GM12875 (cell line): Measurements from ENCODE around the gene WDR59.
"Not testable (repeated sequence)": the region's sequence is repeated elsewhere in the genome, so short reads cannot be mapped to it uniquely, and the experiment has no call there.

ENCODE experiments used
- H3K4me3 ChIP-seq: one replicate; pipeline ENCODE4 v1.5.1; 2011; ENCODE audit warnings: low read depth, low read length, control low read depth
- CTCF ChIP-seq: IDR thresholded peaks from 2 replicates; pipeline ENCODE4 v1.5.1; 2011; ENCODE audit warnings: low read depth, mild to moderate bottlenecking, control low read depth, inconsistent platforms, low read length, moderate library complexity, borderline replicate concordance; ENCODE audit not compliant: insufficient read depth

Gene WDR59

GRCh38 chr16:75019586-75019985 is 34.7 kb upstream of the WDR59 start:
- no peak overlapping the region for H3K4me3 ChIP-seq
- no peak for TF ChIP-seq CTCF

GRCh38 chr16:75019007-75019406 is 34.1 kb upstream of the WDR59 start:
- TF ChIP-seq CTCF = no peak
- no peak overlapping the region for H3K4me3 ChIP-seq

- no peak overlapping the region for H3K4me3 ChIP-seq
- TF ChIP-seq CTCF = no peak
Observed at GRCh38 chr16:75017670-75018525, 33.0 kb upstream of the WDR59 start.

GRCh38 chr16:75016451-75017081 is 31.6 kb upstream of the WDR59 start:
- H3K4me3 ChIP-seq = not testable (repeated sequence)

- no peak for TF ChIP-seq CTCF
- no peak overlapping the region for H3K4me3 ChIP-seq
Observed at GRCh38 chr16:75014318-75014717, 29.4 kb upstream of the WDR59 start.

- not testable (repeated sequence) for H3K4me3 ChIP-seq
Observed at GRCh38 chr16:75013123-75013522, 28.2 kb upstream of the WDR59 start.

- no peak overlapping the region for H3K4me3 ChIP-seq
- no peak for TF ChIP-seq CTCF
Observed at GRCh38 chr16:75012380-75013081, 27.6 kb upstream of the WDR59 start.

GRCh38 chr16:75011634-75012307 is 26.8 kb upstream of the WDR59 start:
- no peak for TF ChIP-seq CTCF
- H3K4me3 ChIP-seq = no peak overlapping the region
